ENCODE measurements around the gene NKAIN2.

The NKAIN2 gene

DNA sequence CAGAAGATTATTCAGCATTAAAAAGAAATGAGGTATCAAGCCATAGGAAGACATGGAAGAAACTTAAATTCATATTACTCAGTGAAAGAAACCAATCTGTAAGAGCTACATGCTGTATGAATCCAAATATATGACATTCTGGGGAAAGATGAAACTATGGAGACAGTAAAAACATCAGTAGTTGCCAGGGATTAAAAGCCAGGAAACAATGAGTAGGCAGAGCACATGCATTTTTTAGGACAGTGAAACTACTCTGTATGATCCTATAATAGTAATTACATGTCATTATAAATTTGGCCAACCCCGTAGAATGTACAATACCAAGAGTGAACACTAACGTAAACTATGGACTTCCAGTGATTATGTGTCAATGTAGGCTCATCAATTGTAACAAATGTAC lies 1065.8 kb downstream of the NKAIN2 start:
- no peak for DNase-seq

GRCh38 chr6:124870611-124871459 lies 1067.2 kb downstream of the NKAIN2 start:
- DNase-seq = no peak

- DNase-seq = no peak
These were observed 1068.8 kb downstream of the NKAIN2 start for GRCh38 chr6:124872361-124873065.

DNA sequence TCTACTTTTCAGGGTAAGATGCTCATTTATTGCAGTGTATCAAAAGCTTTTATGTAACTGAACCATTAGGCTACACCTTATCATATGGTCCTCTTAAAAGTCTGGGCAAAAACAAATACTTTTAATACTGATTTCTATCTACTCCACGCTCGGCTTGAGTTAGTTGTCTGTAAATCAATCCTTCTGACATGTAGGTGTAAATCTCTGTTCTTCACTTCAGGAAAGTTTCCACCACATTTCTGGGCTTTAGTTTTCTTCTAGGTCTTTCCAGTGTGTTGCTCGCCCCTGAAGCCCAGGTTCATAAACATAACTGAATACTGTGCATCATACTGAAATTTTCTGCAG lies 1069.4 kb downstream of the NKAIN2 start:
- no peak for DNase-seq

Measured in GOT3 (cell line).